HFF-Myc (cell line): ENCODE measurements around the gene GMCL2.

Experiments used
- DNase-seq: peaks from one replicate; pipeline ENCODE4 v3.0.0-alpha.2; 2011; ENCODE audit warnings: low read depth; ENCODE audit errors: extremely low read depth
- H3K4me3 ChIP-seq: replicated peaks from 2 replicates; pipeline ENCODE4 v1.5.1; 2011; ENCODE audit warnings: low read depth, mild to moderate bottlenecking, control low read depth, low read length
- TF ChIP-seq, protein P1 (sequence below): IDR thresholded peaks from 2 replicates; pipeline ENCODE4 v1.5.1; 2012; ENCODE audit warnings: mild to moderate bottlenecking, low read depth, low read length, control low read depth; ENCODE audit errors: missing control alignments

The GMCL2 gene

DNA sequence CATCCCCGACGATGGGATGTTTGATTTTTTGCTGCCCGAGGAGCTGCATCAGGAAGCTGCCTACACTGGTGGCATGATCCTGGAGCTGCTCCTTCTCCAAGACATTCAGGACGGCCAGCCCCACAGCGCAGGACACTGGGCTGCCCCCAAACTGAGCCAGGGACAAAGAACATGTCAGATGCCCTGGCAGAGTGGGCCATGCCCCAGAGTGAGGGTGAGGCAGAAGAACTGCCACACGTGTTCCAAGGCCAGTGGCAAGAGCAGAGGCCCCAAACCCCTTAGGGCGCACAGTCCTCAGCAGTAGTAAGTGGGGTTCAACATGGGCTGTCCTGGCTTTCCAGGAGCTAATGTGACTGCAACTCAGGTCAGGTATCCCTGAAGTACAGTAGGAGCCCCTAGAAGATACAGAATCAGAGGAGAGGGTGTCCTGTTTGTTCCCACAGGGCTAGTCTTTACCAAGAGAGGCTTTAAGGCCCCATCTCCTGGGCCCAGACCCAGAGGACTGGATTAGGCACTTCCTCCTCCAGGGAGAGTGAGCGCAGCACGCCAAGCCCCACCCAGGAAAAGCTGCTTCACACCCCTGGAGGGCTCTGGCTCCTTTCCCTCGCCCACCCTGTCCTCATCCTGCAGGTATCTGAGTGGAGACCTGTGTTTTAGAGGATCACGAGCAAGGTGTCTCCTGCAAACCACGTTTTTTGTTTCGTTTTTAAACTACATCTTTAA, 28.3 kb upstream of the GMCL2 start:
- TF ChIP-seq, protein P1, sequence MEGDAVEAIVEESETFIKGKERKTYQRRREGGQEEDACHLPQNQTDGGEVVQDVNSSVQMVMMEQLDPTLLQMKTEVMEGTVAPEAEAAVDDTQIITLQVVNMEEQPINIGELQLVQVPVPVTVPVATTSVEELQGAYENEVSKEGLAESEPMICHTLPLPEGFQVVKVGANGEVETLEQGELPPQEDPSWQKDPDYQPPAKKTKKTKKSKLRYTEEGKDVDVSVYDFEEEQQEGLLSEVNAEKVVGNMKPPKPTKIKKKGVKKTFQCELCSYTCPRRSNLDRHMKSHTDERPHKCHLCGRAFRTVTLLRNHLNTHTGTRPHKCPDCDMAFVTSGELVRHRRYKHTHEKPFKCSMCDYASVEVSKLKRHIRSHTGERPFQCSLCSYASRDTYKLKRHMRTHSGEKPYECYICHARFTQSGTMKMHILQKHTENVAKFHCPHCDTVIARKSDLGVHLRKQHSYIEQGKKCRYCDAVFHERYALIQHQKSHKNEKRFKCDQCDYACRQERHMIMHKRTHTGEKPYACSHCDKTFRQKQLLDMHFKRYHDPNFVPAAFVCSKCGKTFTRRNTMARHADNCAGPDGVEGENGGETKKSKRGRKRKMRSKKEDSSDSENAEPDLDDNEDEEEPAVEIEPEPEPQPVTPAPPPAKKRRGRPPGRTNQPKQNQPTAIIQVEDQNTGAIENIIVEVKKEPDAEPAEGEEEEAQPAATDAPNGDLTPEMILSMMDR: no peak
- H3K4me3 ChIP-seq: no peak overlapping the region
- DNase-seq: no peak

DNA sequence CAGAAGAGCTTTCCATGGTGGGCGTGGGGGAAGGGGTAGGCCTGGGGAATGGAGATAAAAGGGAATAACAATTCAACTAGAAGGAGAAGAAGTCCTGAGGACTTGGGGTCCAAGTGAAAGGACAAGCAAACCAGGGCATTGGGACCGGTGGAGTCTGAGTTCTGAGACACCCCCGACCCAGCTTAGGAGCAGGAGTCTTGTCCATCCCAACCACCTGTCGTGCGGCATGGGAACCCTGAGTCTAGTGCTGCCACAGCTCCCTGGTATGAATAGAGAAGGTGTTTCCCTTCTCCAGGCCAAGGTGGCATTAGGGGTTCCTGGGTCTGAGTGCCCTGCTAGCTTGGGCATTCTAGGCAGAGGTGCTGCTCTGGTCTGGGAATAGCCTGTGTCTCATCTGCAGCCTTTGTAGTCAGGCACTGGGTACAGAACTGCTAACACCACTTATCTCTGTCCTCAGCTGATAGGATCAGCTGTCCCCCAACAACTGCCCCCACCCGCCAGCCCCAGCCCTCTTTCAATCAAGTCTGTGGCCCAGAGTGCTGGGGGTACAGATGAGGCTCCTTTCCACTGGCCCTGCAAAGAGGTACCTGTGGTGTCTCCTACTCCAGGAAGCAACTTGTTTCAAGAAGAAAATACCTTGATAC, 27.1 kb upstream of the GMCL2 start:
- TF ChIP-seq, protein P1: no peak
- H3K4me3 ChIP-seq: no peak overlapping the region

DNA sequence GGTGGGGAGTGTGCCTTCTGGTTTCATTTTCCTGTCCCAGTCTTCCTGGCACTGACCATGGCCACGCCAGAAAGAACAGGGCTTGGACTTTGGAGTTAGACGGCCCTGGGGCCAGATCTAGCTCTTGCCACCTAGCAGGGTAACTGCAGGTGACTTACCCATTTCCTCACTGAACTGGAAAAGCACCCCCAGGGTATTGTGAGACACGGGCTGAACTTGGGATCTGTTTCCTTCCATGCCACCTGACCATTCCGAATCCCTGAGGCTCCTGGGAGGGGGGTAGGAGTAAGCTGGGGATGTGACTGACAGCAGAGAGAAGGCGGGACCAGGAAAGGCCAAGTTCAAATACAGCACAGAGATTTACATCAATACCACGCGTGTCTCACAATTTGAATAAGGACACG, 26.6 kb upstream of the GMCL2 start:
- TF ChIP-seq, protein P1: no peak
- no peak for DNase-seq
- no peak overlapping the region for H3K4me3 ChIP-seq

More for the DNA sequence above, 27.1 kb upstream of the GMCL2 start:
- DNase-seq: no peak

- TF ChIP-seq, protein P1: no peak
- no peak for DNase-seq
- no peak overlapping the region for H3K4me3 ChIP-seq
These were observed 25.9 kb upstream of the GMCL2 start for GRCh38 chr5:178213003-178213461.

DNA sequence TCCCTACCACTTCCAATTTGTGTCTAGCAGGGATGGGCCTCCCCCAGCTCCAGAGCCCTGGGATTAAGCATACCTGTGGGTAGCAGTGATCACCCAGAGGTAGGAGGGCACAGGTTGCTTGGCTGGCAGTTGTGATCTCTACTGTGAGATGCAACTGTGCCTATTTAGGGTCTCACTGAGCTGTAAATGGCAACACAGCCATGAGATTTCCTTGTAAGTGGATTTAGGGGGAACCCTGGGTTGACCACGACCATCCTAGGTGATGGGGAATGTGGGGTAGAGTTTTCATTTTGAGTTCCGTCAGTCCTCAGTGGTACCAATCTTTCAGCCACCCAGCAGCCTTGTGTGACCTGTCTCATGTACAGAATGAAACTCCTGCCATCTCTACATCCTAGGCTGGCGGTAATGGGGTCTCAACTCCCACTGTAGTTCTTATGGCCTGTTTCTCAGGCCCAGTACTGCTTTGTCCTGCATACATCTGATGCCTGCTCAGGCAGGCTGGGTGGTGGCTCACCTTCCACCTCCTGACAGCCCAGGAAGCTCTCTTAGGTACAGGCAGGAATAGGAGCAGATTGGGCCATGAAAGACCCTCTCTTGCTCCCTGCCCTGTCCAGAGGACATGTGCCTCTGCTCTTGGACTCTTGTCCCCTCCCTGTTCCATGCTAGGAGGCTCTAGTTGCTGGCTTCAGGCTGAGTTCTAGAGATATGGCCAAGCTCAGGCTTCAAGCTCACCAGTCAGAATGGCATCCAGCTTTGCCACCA, 25.3 kb upstream of the GMCL2 start:
- no peak for DNase-seq
- H3K4me3 ChIP-seq: no peak overlapping the region
- TF ChIP-seq, protein P1: no peak

- H3K4me3 ChIP-seq: no peak overlapping the region
- TF ChIP-seq, protein P1: no peak
- DNase-seq: no peak
These were observed 24.2 kb upstream of the GMCL2 start for GRCh38 chr5:178211095-178212048.
